H1 (cell line): ENCODE measurements around the gene E2F1.

Experiments used
- CBX8 ChIP-seq: fragments of 300-800, 300-1000 bp; sonication (generic); IDR thresholded peaks from 2 replicates; pipeline ENCODE4 v1.7.1; 2016; ENCODE audit warnings: low read depth, low read length, borderline replicate concordance
- CHD2 ChIP-seq: IDR thresholded peaks from 2 replicates; pipeline ENCODE4 v1.6.1; 2012; ENCODE audit warnings: low read length, improper control_type of control experiment
- CTCF ChIP-seq, 3 experiments: IDR thresholded peaks; 1 replicate in 2 of 3; 2 replicates in 1 of 3; pipeline versions ENCODE4 v1.5.1 to v1.6.1; 2011; ENCODE audit warnings: low read length in 3 of 3, mild to moderate bottlenecking in 3 of 3, inconsistent platforms in 2 of 3, low read depth in 1 of 3, moderate library complexity in 1 of 3; ENCODE audit not compliant: insufficient read depth in 1 of 3; ENCODE audit errors: control extremely low read depth in 1 of 3
- MAX ChIP-seq: IDR thresholded peaks from 2 replicates; pipeline ENCODE4 v1.6.1; 2012; ENCODE audit warnings: inconsistent platforms
- POLR2A ChIP-seq, 2 experiments: IDR thresholded peaks; 1 replicate in 1 of 2; 2 replicates in 1 of 2; pipeline ENCODE4 v1.6.1; 2011; ENCODE audit warnings: low read depth in 2 of 2, low read length in 2 of 2, mild to moderate bottlenecking in 2 of 2; ENCODE audit errors: control extremely low read depth in 1 of 2
- POLR2AphosphoS5 ChIP-seq: IDR thresholded peaks from 2 replicates; pipeline ENCODE4 v1.6.1; 2011; ENCODE audit warnings: low read depth, low read length
- SIN3A ChIP-seq, 2 experiments: IDR thresholded peaks in 1 of 2; conservative IDR thresholded peaks in 1 of 2; 2 replicates each; pipeline ENCODE4 v1.6.1; 2011 to 2012; ENCODE audit warnings: low read length in 2 of 2, improper control_type of control experiment in 1 of 2, low read depth in 1 of 2, mild to moderate bottlenecking in 1 of 2
- SP2 ChIP-seq: IDR thresholded peaks from 2 replicates; pipeline ENCODE4 v1.6.1; 2012; ENCODE audit warnings: mild to moderate bottlenecking, low read length, inconsistent platforms
- TCF12 ChIP-seq: IDR thresholded peaks from 2 replicates; pipeline ENCODE4 v1.6.1; 2011; ENCODE audit warnings: low read depth, mild to moderate bottlenecking, low read length
- ZNF274 ChIP-seq: IDR thresholded peaks from 2 replicates; pipeline ENCODE4 v1.7.0; 2012; ENCODE audit warnings: low read length, borderline replicate concordance; ENCODE audit errors: extremely low read depth

- TF ChIP-seq SIN3A (conservative IDR thresholded peaks at IDR 0.05 in 1 of 2, IDR thresholded peaks at IDR 0.05 in 1 of 2; ENCODE audit: low read depth in 1 of 2, low read length in 2 of 2) (no peak), TCF12 (no peak), POLR2A (IDR thresholded peaks at IDR 0.05; ENCODE audit: control extremely low read depth in 1 of 2, low read depth in 2 of 2, low read length in 2 of 2) (no peak), CBX8 (no peak), MAX (no peak), CTCF (IDR thresholded peaks at IDR 0.05; ENCODE audit: control extremely low read depth in 1 of 3, insufficient read depth in 1 of 3, low read depth in 1 of 3, low read length in 3 of 3) (no peak), POLR2AphosphoS5 (no peak), SP2 (no peak), CHD2 (no peak), ZNF274 (no peak)
These were observed 26.0 kb downstream of the E2F1 start for GRCh38 chr20:33660035-33660684.
